HG02970 (cell line): ENCODE data around the gene INCA1.
"Not testable (repeated sequence)": the region's sequence is repeated elsewhere in the genome, so short reads cannot be mapped to it uniquely, and the experiment has no call there.

Experiments used
- ATAC-seq: cut with Tn5 transposase; IDR thresholded peaks from one replicate; pipeline ENCODE4 v1.9.1; 2021; ENCODE audit warnings: mild to moderate bottlenecking, moderate library complexity, moderate number of reproducible peaks; ENCODE audit not compliant: unreplicated experiment, low FRiP score

INCA1 gene, protein sequence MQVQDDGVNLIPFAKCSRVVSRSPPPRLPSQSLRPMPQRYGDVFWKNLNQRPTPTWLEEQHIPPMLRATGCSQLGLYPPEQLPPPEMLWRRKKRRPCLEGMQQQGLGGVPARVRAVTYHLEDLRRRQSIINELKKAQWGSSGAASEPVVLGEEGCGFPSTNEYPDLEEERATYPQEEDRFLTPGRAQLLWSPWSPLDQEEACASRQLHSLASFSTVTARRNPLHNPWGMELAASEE

DNA sequence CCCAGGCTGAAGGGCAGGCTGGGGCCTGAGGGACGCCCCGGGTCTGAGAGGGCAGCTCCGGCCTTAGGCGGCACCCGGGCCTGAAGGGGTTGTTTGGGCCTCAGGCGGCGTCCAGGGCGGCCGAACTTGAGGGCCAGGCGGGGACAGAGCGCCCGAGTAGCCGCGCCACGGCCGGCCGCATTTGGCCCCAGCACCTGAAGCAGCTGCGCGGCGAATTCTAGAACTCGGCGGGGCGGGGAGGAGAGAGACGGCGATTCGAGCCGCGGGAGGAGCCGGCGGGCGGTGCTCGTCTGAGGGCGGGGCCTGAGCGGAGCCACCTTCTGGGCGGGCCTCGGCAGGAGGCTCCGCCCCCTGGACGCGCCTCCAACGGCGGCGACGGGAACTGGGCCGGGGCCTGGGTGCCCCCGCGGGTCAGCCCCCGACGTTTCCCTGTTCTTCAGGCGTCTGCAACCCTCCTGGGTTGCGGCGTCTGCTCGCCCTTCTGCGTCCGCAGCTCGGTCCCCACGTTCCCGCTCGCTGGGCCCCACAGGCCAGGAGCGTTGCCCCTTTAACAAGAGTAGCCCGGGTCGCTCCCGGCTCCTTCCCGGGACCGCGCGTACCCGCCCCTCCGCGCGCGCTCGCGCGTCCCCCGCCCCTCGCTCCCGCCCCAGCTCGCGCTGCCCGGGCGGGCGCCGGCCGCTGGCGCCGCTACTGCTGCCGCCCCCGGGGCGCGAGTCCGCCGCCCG lies at the start of gene INCA1, which contains the start of gene KIF1C:
INCA1 (minus strand) TSS at position 221 of the 725 bp plus-strand sequence. CDS start 3,085 bp downstream, outside the sequence.
KIF1C (plus strand) TSS at position 649 of the 725 bp plus-strand sequence. CDS start 2,297 bp downstream, outside the sequence.
- ATAC-seq = peak; percentile 89

DNA sequence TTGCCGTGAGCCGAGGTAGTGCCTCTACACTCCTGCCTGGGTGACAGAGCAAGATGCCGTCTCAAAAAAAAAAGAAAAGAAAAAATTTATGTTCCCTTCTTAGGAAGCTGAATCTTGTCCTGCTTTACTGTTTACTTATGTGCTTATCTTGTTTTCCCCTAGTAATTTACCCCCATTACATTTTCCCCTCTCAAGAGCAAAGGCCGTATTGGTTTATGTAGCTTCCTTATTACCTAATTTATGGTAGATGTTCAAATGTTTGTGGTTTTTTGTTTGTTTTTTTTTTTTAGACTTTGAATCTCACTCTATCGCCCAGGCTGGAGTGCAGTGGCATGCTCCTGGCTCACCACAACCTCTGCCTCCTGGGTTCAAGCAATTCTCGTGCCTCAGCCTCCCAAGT lies 48.2 kb upstream of the INCA1 start:
- no peak for ATAC-seq

DNA sequence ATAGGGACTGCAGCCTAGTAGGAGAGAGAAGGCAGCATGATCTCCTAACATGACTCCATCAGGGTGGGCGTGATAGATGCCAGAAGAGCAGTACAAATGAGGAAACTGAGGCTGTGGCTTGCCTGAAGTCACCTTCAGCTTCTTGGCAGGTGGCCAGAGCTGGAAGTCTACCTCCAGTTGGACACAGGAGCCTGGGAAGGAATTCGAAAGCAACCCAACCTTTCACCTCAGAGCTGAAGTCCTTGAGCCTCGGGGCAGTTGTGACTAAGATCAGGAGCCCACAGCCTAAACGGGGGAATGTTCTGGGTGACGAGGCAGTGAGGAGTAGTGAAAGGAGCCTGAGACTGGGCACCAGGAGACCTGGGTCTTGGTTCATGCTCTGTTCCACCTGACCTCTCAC lies 47.3 kb upstream of the INCA1 start:
- ATAC-seq = no peak

DNA sequence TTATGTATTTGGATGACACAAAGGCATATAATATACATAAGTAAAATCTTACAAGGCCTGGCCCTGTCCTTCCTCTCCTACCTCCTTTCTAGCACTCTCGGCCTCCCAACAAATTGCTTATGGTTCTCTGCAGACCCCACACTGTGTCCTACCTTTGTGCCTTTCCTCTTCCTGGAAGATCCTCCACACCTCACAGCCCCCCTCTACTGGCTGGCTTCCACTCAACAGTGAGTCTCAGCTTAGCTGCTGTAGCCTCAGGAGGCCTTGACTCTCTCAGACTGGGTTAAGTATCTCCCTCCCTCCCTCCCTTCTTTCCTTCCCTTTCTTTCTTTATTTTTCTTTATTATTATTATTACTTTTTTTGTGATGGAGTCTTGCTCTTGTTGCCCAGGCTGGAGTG lies 46.2 kb upstream of the INCA1 start:
- ATAC-seq = no peak

DNA sequence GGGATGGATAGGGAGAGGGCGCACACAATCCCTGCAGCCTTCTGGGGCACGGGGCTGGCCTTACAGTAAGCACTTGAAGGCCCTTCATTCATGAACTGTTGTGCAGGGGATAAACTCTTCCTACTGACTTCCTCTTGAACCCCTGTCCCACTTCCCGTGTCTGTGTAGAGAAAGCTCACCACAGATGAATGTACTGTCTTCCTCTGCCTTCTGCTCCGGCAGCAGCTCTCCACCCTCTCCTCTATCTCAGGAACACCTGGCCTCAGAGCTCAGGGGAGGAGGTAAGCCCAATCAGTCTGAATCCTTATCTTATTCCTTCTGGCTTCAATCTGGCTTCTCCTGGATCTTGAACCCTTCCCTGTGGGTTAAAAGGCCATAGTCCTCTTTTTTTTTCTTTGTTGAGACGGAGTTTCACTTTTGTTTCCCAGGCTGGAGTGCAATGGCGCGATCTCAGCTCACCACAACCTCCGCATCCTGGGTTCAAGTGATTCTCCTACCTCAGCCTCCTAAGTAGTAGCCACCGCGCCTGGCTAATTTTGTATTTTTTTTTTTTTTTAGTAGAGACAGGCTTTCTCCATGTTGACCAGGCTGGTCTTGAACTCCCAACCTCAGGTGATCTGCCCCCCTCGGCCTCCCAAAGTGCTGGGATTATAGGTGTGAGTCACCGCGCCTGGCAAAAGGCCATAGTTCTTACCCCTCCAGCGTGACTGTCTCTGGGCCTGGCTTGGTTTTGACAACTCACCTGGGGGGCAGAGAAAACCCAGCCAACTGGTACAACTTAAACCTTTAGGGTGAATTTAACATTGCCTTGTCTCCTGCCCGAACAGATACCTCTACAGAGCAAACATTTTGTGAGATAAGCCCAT lies 45.1 kb upstream of the INCA1 start:
- ATAC-seq = no peak

DNA sequence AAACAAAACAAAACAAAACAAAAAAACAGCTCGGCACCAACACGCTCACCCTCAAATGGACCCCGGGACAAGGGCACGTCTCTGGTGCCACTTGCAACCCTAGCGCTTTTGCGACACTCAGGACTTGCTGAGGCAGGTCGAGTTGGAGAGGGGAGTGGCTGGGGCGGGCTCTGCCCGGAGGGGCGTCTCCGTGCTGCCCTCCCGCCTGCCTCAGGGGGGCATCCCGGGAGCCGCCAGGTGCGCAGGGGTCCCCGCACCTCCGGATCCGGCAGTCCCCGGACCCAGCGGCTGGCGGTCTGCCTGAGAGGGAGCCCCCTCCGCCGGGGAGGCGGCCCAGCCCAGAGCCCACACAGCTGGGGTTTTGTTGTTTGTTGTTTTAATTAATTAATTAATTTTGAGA lies 38.0 kb upstream of the INCA1 start, which contains the start of gene SLC52A1:
SLC52A1 (minus strand) TSS at position 112 of the 400 bp plus-strand sequence. CDS start 820 bp downstream, outside the sequence.
- ATAC-seq = no peak

DNA sequence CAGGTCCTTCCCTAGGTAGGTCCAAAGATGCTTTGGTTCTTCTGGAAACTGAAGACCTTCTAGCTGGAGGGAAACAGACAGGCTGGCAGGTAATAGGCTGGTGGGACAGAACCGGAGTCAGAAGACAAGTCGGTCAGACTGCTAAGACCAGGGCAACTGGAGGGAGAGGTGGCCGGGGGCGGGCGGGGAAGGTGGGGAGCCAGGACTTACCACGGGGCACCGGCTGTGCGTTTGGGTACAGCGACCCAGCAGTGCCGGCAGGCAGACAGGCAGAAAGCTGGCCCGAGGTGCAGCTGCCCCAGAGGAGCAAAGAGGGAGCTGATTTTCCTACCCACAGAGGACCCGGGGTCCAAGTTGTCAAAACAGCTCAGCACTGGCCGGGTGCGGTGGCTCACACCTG lies 37.3 kb upstream of the INCA1 start:
- ATAC-seq = no peak

DNA sequence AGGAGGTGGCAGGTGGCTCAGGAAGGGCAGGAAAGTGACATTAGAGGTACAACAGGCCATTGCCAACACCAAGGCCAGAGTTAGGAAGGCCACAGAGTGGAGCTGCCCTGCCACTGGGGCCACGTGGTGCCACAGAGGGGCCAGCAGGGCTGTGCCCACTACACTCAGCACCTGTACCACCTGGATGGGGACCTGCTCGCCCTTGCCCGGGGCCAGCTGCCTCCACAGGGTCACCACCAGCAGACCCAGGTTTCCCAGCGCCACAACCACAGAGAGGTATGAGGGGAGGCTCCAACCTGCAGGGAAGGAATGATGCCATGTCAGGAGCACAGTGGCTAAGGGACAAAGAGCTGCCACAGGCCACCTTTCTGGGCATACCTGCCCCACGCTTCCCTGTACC lies 36.7 kb upstream of the INCA1 start:
- no peak for ATAC-seq

DNA sequence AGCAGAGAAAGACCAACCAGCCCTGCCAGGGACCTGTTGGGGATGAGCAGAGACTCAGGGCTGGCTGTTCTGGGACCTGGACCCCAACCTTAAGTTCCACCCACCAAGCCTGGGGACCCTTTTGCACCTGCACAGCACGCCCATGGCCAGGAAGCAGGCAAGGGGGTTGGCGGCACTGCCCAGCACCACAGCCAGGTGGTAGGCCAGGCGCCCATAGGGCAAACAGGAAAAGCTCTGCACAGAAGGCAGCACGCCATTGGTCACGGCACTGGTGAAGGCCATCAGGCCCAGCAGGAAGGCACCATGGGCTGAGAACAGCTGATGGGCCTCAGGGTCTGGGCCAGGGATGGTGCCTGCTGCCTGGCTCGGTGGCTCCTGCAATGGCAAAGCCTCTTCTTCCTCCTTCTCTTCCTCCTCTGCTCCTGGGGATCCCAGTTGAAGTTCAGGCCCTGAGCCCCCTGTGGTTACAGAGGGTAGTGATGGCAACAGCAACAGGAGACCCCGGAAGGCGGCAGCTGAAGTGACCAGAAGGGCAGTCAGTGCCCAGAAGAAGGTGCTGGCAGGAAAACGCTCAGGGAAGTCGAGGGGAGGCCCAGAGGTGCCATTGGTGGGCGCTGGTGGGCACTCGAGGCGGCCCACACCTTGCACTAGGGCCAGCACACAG lies 36.2 kb upstream of the INCA1 start:
- ATAC-seq = no peak

DNA sequence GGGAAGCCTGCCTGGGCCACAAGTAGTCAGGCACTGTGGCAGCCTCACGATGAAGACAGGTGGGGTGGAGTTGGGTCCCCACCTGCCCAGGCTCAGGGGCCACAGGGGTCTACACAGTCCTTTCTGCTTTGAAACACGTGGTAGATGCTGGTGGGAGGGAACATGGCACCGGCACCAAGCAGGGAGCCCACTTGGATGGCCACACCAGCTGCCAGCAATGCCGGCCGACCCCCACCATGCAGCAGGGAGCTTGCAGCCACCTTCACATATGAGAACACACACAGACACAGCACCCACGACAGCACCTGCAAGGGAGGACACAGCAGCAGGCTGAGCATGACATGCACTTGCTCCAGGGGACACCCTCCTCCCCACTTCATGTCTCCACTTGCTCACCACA lies 35.5 kb upstream of the INCA1 start:
- no peak for ATAC-seq

DNA sequence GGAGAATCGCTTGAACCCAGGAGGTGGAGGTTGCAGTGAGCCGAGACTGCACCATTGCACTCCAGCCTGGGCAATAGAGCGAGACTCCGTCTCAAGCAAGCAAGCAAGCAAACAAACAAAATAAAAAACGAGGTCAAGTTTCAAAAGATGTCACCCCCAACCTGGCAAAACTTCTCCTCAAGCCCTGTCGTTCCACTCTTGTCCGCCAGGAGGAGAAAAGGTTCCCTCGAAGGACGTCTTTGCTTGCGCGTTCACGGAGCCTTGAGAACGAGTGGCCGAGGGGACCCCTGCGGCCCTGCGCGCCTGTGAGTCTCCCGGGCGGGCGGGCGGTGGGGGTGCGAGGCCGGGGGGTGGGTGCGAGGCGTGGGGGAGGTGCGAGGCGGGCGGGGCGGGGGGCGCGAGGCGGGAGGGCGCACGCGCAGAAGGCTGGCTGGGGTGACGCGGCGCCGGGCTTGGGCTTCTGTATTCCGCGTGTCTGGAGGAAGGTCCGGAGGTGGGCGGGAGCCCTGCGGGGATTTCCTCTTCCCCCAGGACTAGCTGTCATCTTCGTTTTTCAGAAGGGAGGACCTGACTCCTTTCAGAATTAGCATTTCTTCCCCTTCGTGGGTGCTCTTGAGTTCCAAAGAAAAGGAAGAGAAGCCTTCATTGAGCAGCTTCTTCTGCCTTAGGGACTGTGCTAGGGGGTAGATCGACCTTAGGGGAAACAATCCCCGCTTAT lies 34.2 kb upstream of the INCA1 start:
- peak; percentile 62 for ATAC-seq

DNA sequence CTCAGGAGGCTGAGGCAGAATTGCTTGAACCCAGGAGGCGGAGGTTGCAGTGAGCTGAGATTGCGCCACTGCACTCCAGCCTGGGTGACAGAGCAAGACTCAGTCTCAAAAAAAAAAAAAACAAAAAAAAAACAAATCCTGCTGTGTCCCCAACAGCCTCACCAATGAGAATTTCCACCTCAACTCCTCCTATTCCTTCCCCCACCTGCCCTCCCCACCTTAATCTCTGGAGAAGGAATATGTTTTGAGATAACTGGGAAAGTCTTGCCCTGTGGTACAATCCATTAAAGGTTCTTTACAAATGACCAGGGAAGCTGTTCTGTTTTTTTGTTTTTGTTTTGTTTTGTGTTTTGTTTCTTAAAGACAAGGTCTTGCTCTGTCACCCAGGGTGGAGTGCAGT lies 32.8 kb upstream of the INCA1 start:
- ATAC-seq = not testable (repeated sequence)

DNA sequence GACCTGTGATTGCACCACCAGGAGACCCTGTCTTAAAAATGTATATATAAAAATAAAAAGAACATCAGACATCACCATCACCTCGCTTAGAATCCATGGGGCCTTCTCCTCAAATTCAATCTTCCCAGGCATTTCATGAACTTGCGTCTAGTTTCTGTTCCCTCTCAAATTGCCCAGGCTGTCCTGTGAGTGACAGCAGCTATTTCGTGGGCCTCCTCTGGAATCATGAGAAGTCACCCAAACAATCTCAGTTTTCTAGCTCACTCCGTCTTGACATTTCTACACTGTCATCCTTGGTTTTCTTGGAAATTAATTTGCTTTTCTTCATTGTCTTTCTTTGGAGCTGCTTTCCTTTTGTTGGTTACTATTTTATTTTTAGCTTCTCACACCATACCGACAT lies 30.6 kb upstream of the INCA1 start:
- ATAC-seq = no peak

DNA sequence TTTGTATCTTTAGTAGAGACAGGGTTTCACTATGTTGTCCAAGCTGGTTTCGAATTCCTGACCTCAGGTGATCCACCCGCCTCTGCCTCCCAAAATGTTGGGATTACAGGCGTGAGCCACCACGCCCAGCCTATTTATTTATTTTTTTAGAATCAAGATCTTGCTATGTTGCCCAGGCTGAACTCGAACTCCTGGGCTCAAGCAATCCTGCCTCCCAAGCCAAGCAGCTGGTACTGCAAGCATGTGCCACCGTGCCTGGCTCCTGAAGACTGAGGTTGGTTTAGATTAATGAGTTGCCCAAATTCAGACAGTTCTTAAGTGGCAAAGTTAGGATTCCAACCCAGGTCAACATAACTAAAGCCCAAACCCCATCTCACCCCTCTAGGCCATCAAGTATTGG lies 30.0 kb upstream of the INCA1 start:
- no peak for ATAC-seq

DNA sequence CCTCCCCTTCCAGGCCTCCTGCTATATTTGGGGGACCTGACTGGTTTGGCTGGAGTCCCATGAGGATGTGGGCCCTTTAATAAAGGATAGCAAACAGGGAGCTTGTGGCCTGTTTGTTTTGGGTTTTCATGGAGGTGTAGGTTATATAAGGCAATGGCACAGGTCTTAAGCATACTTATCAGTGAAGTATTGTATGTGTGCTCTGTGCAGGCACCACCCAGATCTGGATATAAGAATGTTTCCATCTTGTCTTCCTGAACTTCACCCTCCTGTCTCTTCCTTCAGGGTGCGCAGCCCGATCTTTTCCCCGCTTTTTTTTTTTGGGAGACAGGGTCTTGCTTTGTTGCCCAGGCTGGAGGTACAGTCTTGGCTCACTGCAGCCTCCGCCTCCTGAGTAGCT lies 27.3 kb upstream of the INCA1 start:
- no peak for ATAC-seq

DNA sequence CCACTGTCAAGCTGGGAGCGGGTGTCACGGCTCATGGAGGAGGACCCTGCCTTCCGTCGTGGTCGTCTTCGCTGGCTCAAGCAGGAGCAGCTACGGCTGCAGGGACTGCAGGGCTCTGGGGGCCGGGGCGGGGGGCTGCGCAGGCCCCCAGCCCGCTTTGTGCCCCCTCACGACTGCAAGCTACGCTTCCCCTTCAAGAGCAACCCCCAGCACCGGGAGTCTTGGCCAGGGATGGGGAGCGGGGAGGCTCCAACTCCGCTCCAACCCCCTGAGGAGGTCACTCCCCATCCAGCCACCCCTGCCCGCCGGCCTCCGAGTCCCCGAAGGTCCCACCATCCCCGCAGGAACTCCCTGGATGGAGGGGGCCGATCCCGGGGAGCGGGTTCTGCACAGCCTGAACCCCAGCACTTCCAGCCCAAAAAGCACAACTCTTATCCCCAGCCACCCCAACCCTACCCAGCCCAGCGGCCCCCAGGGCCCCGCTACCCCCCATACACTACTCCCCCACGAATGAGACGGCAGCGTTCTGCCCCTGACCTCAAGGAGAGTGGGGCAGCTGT lies 26.3 kb upstream of the INCA1 start:
- no peak for ATAC-seq

DNA sequence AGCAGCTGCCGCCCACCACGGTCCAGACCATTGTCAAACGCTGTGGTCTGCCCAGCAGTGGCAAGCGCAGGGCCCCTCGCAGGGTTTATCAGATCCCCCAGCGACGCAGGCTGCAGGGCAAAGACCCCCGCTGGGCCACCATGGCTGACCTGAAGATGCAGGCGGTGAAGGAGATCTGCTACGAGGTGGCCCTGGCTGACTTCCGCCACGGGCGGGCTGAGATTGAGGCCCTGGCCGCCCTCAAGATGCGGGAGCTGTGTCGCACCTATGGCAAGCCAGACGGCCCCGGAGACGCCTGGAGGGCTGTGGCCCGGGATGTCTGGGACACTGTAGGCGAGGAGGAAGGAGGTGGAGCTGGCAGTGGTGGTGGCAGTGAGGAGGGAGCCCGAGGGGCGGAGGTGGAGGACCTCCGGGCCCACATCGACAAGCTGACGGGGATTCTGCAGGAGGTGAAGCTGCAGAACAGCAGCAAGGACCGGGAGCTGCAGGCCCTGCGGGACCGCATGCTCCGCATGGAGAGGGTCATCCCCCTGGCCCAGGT lies 24.9 kb upstream of the INCA1 start:
- ATAC-seq = no peak

DNA sequence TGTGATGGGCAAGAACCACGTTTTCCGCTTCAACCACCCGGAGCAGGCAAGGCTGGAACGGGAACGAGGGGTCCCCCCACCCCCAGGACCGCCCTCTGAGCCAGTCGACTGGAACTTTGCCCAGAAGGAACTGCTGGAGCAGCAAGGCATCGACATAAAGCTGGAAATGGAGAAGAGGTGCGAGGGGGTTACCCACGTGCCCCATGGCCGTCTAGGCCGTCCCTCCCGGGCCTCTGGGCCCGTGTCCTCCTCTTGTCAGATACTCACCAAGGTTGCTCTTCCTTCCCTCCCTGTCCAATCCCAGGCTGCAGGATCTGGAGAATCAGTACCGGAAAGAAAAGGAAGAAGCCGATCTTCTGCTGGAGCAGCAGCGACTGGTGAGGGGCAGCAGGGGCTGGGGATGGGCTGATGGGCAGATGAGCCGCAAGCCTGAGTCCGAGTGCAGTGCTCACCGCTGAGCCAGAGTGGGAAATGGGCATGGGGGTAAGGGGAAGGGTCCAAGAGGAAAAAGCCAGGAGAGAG lies 23.2 kb upstream of the INCA1 start:
- no peak for ATAC-seq

DNA sequence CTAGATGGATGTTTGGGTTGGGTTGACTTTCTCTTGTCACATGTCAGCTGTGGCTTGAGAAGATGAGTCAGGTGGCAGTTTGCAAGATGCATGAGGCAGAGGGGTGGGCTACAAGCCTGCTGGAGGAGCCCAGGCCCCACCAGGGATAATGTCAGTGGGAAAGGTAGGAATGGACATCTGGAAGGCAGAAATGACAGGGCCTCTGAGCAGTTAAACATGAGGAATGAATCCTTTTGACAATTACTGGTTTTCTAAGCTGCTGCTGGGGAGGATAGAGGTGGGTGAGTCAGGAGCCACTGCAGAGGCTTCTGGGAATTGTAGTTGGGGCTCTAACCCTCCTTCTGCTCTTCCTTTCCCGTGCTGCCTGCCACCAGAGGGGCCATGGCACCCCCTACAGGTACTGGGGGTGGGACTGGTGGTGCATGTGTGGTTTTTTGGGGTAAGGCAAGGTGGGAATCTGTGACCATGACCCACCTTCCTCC lies 22.2 kb upstream of the INCA1 start:
- no peak for ATAC-seq
